H1 (cell line): ENCODE measurements around the gene PDGFA. TPM values are rescaled to one million over a fixed set of nuclear protein-coding genes. Genes with fewer than 3 reads are reported as not detected.
A peak's percentile ranks its signal among the peaks of the same experiment; 100 is the strongest.

Experiments used
- CTCF ChIA-PET: fragments of 300-600 bp; sonication (Branson Sonifier 250); formaldehyde crosslinking; loops from one replicate; lab custom pipeline; 2021; ENCODE audit not compliant: partially characterized antibody; lab: Charles Lee
- POLR2A ChIA-PET: fragments of 300-600 bp; sonication (Branson Sonifier 250); formaldehyde crosslinking; loops from one replicate; lab custom pipeline; 2021; ENCODE audit warnings: inconsistent platforms; ENCODE audit not compliant: partially characterized antibody; lab: Charles Lee
- DNase-seq, 2 experiments: peaks; one replicate each; pipeline versions ENCODE4 v3.0.0 to v3.0.0-alpha.2; 2010 to 2022; ENCODE audit warnings: low spot score in 2 of 2, low read depth in 1 of 2, mixed read lengths in 1 of 2
- FAIRE-seq: peaks from 2 replicates; lab custom pipeline; 2011; peaks lifted over from hg19 to GRCh38; lab: Jason Lieb, UNC
- H2AFZ ChIP-seq: 2 replicates; pipeline ENCODE4 v1.8.1; 2012; ENCODE audit warnings: low read length, inconsistent platforms
- H2AK5ac ChIP-seq: 2 replicates; pipeline ENCODE4 v1.6.1; 2013; ENCODE audit warnings: low read depth, low read length
- H2BK120ac ChIP-seq: replicated peaks from 2 replicates; pipeline ENCODE3; 2013; ENCODE audit warnings: low read depth, low read length, inconsistent platforms
- H2BK12ac ChIP-seq: 2 replicates; pipeline ENCODE4 v1.6.1; 2013; ENCODE audit warnings: low read depth, low read length
- H2BK15ac ChIP-seq: 2 replicates; pipeline ENCODE4 v1.6.1; 2013; ENCODE audit warnings: low read length
- H2BK20ac ChIP-seq: 2 replicates; pipeline ENCODE4 v1.6.1; 2013; ENCODE audit warnings: low read length
- H2BK5ac ChIP-seq: 2 replicates; pipeline ENCODE4 v1.6.1; 2013; ENCODE audit warnings: low read depth, low read length
- H3K14ac ChIP-seq: 2 replicates; pipeline ENCODE4 v1.6.1; 2013; ENCODE audit warnings: inconsistent platforms; ENCODE audit not compliant: insufficient read length
- H3K18ac ChIP-seq: 2 replicates; pipeline ENCODE4 v1.6.1; 2013; ENCODE audit warnings: low read length; ENCODE audit errors: extremely low read depth
- H3K23ac ChIP-seq: 2 replicates; pipeline ENCODE4 v1.6.1; 2013; ENCODE audit warnings: inconsistent platforms; ENCODE audit not compliant: insufficient read length
- H3K23me2 ChIP-seq: 2 replicates; pipeline ENCODE4 v1.6.1; 2013; ENCODE audit warnings: low read depth, low read length
- H3K27ac ChIP-seq: 2 replicates; pipeline ENCODE4 v1.6.1; 2011; ENCODE audit warnings: low read depth, low read length, inconsistent platforms
- H3K27me3 ChIP-seq, 4 experiments: replicated peaks in 1 of 4; 1 replicate in 1 of 4; 2 replicates in 3 of 4; pipeline versions ENCODE4 v1.6.1 to v1.8.1; 2011 to 2013; ENCODE audit warnings: low read length in 3 of 4, mild to moderate bottlenecking in 3 of 4, inconsistent platforms in 2 of 4, mixed read lengths in 2 of 4, moderate library complexity in 1 of 4; ENCODE audit not compliant: control insufficient read depth in 3 of 4, insufficient read depth in 3 of 4; ENCODE audit errors: extremely low read depth in 1 of 4
- H3K36me3 ChIP-seq, 4 experiments: 2 replicates each; pipeline versions ENCODE4 v1.6.1 to v1.8.1; 2011 to 2013; ENCODE audit warnings: mild to moderate bottlenecking in 4 of 4, low read length in 3 of 4, moderate library complexity in 2 of 4, control low read depth in 1 of 4, inconsistent platforms in 1 of 4; ENCODE audit not compliant: insufficient read depth in 4 of 4, control insufficient read depth in 2 of 4
- H3K4ac ChIP-seq: replicated peaks from 2 replicates; pipeline ENCODE3; 2013; ENCODE audit warnings: low read length, low read depth, mixed read lengths, inconsistent platforms; ENCODE audit not compliant: insufficient read length
- H3K4me1 ChIP-seq, 4 experiments: replicated peaks in 1 of 4; 1 replicate in 1 of 4; 2 replicates in 3 of 4; pipeline versions ENCODE4 v1.6.1 to v1.8.1; 2011 to 2013; ENCODE audit warnings: low read length in 3 of 4, inconsistent platforms in 2 of 4, mixed read lengths in 1 of 4; ENCODE audit not compliant: insufficient read depth in 4 of 4, control insufficient read depth in 3 of 4
- H3K4me2 ChIP-seq, 2 experiments: 2 replicates each; pipeline versions ENCODE4 v1.6.1 to v1.8.1; 2011 to 2013; ENCODE audit warnings: low read depth in 2 of 2, low read length in 2 of 2, control low read depth in 1 of 2, inconsistent platforms in 1 of 2, mild to moderate bottlenecking in 1 of 2; ENCODE audit not compliant: insufficient read depth in 1 of 2
- H3K4me3 ChIP-seq, 4 experiments: fragments of 200-600, 300-600 bp in 1 of 4; sonication (generic), shearing (Covaris generic), sonication (Bioruptor Twin) in 1 of 4; 2 replicates each; pipeline versions ENCODE4 v1.5.1 to v1.8.1; 2011 to 2016; ENCODE audit warnings: low read length in 4 of 4, low read depth in 3 of 4, control low read depth in 2 of 4, inconsistent platforms in 2 of 4, mild to moderate bottlenecking in 2 of 4, mixed read lengths in 1 of 4, moderate library complexity in 1 of 4; ENCODE audit not compliant: insufficient read depth in 2 of 4; ENCODE audit errors: extremely low read depth in 1 of 4
- H3K56ac ChIP-seq: replicated peaks from 2 replicates; pipeline ENCODE3; 2013; ENCODE audit warnings: low read depth, mild to moderate bottlenecking, mixed read lengths, low read length, inconsistent platforms; ENCODE audit not compliant: insufficient read length
- H3K79me1 ChIP-seq: 2 replicates; pipeline ENCODE4 v1.6.1; 2013; ENCODE audit warnings: low read depth, low read length, control low read depth
- H3K79me2 ChIP-seq, 2 experiments: 2 replicates each; pipeline versions ENCODE4 v1.6.1 to v1.8.1; 2012 to 2013; ENCODE audit warnings: low read length in 2 of 2, mild to moderate bottlenecking in 2 of 2, inconsistent platforms in 1 of 2; ENCODE audit not compliant: insufficient read depth in 2 of 2, control insufficient read depth in 1 of 2
- H3K9ac ChIP-seq, 4 experiments: replicated peaks in 1 of 4; 1 replicate in 1 of 4; 2 replicates in 3 of 4; pipeline versions ENCODE4 v1.6.1 to v1.8.1; 2011 to 2013; ENCODE audit warnings: low read depth in 3 of 4, low read length in 3 of 4, control low read depth in 2 of 4, mild to moderate bottlenecking in 2 of 4, moderate library complexity in 2 of 4, inconsistent platforms in 1 of 4; ENCODE audit errors: extremely low read depth in 1 of 4
- H3K9me3 ChIP-seq, 2 experiments: 2 replicates each; pipeline versions ENCODE4 v1.6.1 to v1.8.1; 2012 to 2013; ENCODE audit warnings: mild to moderate bottlenecking in 2 of 2, moderate library complexity in 2 of 2, control low read depth in 1 of 2, inconsistent platforms in 1 of 2, low read depth in 1 of 2, low read length in 1 of 2, mixed read lengths in 1 of 2; ENCODE audit not compliant: insufficient read depth in 2 of 2
- H4K20me1 ChIP-seq, 2 experiments: replicated peaks in 1 of 2; 2 replicates each; pipeline versions ENCODE3 to v1.8.1; 2011 to 2013; ENCODE audit warnings: inconsistent platforms in 2 of 2, low read length in 2 of 2, mild to moderate bottlenecking in 1 of 2; ENCODE audit not compliant: insufficient read depth in 2 of 2, control insufficient read depth in 1 of 2
- H4K5ac ChIP-seq: 2 replicates; pipeline ENCODE4 v1.6.1; 2013; ENCODE audit warnings: low read length, low read depth, mixed read lengths, inconsistent platforms; ENCODE audit not compliant: insufficient read length
- H4K8ac ChIP-seq: 2 replicates; pipeline ENCODE4 v1.8.0; 2013; ENCODE audit warnings: mild to moderate bottlenecking, moderate library complexity, low read length, inconsistent platforms; ENCODE audit not compliant: insufficient read depth; ENCODE audit errors: extremely low read depth
- H4K91ac ChIP-seq: replicated peaks from 2 replicates; pipeline ENCODE3; 2013; ENCODE audit warnings: low read length, mixed read lengths, inconsistent platforms; ENCODE audit not compliant: insufficient read length
- ATF3 ChIP-seq: IDR thresholded peaks from 2 replicates; pipeline ENCODE4 v1.6.1; 2011; ENCODE audit warnings: low read depth, mild to moderate bottlenecking, low read length; ENCODE audit not compliant: insufficient read depth
- EGR1 ChIP-seq: IDR thresholded peaks from 2 replicates; pipeline ENCODE4 v1.6.1; 2011; ENCODE audit warnings: low read depth, low read length, borderline replicate concordance
- HDAC6 ChIP-seq: IDR thresholded peaks from one replicate; pipeline ENCODE4 v1.7.1; 2012; ENCODE audit warnings: low read depth, mild to moderate bottlenecking, inconsistent platforms, low read length, moderate library complexity
- KDM1A ChIP-seq: fragments of 200-600, 300-600 bp; sonication (generic); IDR thresholded peaks from 2 replicates; pipeline ENCODE4 v1.7.1; 2016; ENCODE audit warnings: mild to moderate bottlenecking, low read length, borderline replicate concordance
- NRF1 ChIP-seq: IDR thresholded peaks from 2 replicates; pipeline ENCODE4 v1.6.1; 2011; ENCODE audit warnings: mild to moderate bottlenecking, low read depth, low read length, improper control_type of control experiment
- RBBP5 ChIP-seq: IDR thresholded peaks from 2 replicates; pipeline ENCODE4 v1.7.1; 2012; ENCODE audit warnings: low read depth, mild to moderate bottlenecking, inconsistent platforms, low read length, moderate library complexity, borderline replicate concordance
- RNF2 ChIP-seq: fragments of 200-900, 300-1000 bp; sonication (generic); IDR thresholded peaks from 2 replicates; pipeline ENCODE4 v1.7.1; 2016; ENCODE audit warnings: borderline replicate concordance, low read depth, mild to moderate bottlenecking, antibody characterized with exemption, low read length; ENCODE audit not compliant: poor library complexity, severe bottlenecking; ENCODE audit errors: missing control alignments
- SP1 ChIP-seq: IDR thresholded peaks from 2 replicates; pipeline ENCODE4 v1.6.1; 2011; ENCODE audit warnings: low read depth, low read length
- SP2 ChIP-seq: IDR thresholded peaks from 2 replicates; pipeline ENCODE4 v1.6.1; 2012; ENCODE audit warnings: mild to moderate bottlenecking, low read length, inconsistent platforms
- SRF ChIP-seq: IDR thresholded peaks from 2 replicates; pipeline ENCODE4 v1.6.1; 2011; ENCODE audit warnings: mild to moderate bottlenecking, low read depth, low read length, moderate library complexity
- TEAD4 ChIP-seq: IDR thresholded peaks from 2 replicates; pipeline ENCODE4 v1.6.1; 2012; ENCODE audit warnings: low read depth, low read length, inconsistent platforms, mixed read lengths
- USF2 ChIP-seq: IDR thresholded peaks from 2 replicates; pipeline ENCODE4 v1.6.1; 2011; ENCODE audit warnings: low read length, improper control_type of control experiment
- WGBS, 2 experiments: shearing (Covaris generic) in 1 of 2; methylation state at CpG; one replicate each; pipeline versions ENCODE4 v1.1.6 to v1.1.7; 2013 to 2015; ENCODE audit warnings: low lambda C conversion rate in 2 of 2, mixed read lengths in 2 of 2, inconsistent platforms in 1 of 2, low coverage in 1 of 2, missing lambda C conversion rate in 1 of 2; ENCODE audit not compliant: insufficient replicate concordance in 2 of 2, insufficient coverage in 1 of 2, insufficient read length in 1 of 2; ENCODE audit errors: extremely low coverage in 1 of 2, missing lambda C conversion rate in 1 of 2; 5-methylcytosine and 5-hydroxymethylcytosine counted together
- polyA plus RNA-seq, 7 experiments: library from polyadenylated mRNA; depleted of rRNA in 3 of 7; stranded (reverse) in 5 of 7; unstranded in 2 of 7; fragments of >200 nt in 5 of 7; fragments of 200-250 nt in 2 of 7; gene quantifications; 1 replicate in 5 of 7; 2 replicates in 1 of 7; 4 replicates in 1 of 7; pipeline versions ENCODE4 v1.2.1 to v1.2.3, GENCODE V29; 2011 to 2013; ENCODE audit warnings: missing spikeins in 2 of 7, mixed read lengths in 2 of 7
- total RNA-seq: library from RNA; stranded (reverse); fragmentation: NEBNext Ultra II Directional; extraction: Animal tissue kit (Norgen Biotek cat#: 25700); gene quantifications from 2 replicates; pipeline ENCODE4 v1.2.1, GENCODE V29; 2021

The PDGFA gene
- total and polyA plus RNA-seq, 2 of the 8 experiments (the other 6 are each of a cell fraction or from before 2014, with no cell fraction given): 21.1 to 43.0 TPM

GRCh38 chr7:489876-490275 is 29.8 kb downstream of the PDGFA start:
- Histone ChIP-seq H2BK12ac (no peak overlapping the region), H3K4me1 (peaks cover 0 to 7% (median under 1%) of the 10 kb centered on the region in 4 experiments; a peak in 4 of 7 replicates), H3K4me2 (no peak overlapping the region), H3K27me3 (no peaks in the 10 kb centered on the region; a peak in 1 of 7 replicates), H3K56ac (no peak overlapping the region), H2BK5ac (no peak overlapping the region), H3K4ac (no peak overlapping the region), H3K18ac (no peak overlapping the region; the same call in 1 of the 2 replicates), H4K5ac (no peak overlapping the region), H4K8ac (no peak overlapping the region), H2AFZ (no peak overlapping the region), H3K14ac (no peak overlapping the region), H2BK120ac (no peak overlapping the region), H3K36me3 (no peaks in the 10 kb centered on the region), H2BK20ac (no peak overlapping the region), H3K23ac (no peak overlapping the region), H4K91ac (no peak overlapping the region), H4K20me1 (peaks cover 0 to 5% of the 10 kb centered on the region in 2 experiments), H3K79me1 (no peaks in the 10 kb centered on the region), H2BK15ac (no peak overlapping the region), H2AK5ac (no peak overlapping the region), H3K9me3 (no peaks in the 10 kb centered on the region), H3K9ac (no peak overlapping the region), H3K4me3 (no peak overlapping the region), H3K23me2 (no peaks in the 10 kb centered on the region), H3K79me2 (no peaks in the 10 kb centered on the region), H3K27ac (no peak overlapping the region)
- ChIA-PET POLR2A (interaction anchor here (0.9 kb wide), 1 partner anchor 14 kb away, joined by 3 read pairs; no protein-coding TSS in a partner anchor), CTCF (no interaction called here)
- FAIRE-seq: no peak
- 84% methylated on average over 4 of the region's 4 CpGs; no CpG with 5 or more reads in 1 of the 2 experiments for WGBS, 2 experiments
- DNase-seq: no peak
- TF ChIP-seq TEAD4 (peak; percentile 63), KDM1A (no peak), SRF (no peak), HDAC6 (no peak), SP1 (no peak), RBBP5 (no peak), SP2 (no peak), RNF2 (no peak), ATF3 (no peak), EGR1 (0 out of 2 replicates have a peak, but pooled peaks have one; percentile 38), NRF1 (no peak), USF2 (no peak)
